Endothelial cell of umbilical vein (primary cell): ENCODE data around the gene SIGLEC15. TPM values are rescaled to one million over a fixed set of nuclear protein-coding genes. Genes with fewer than 3 reads are reported as not detected.

ENCODE experiments used
- BruUV-seq: library from RNA; stranded (reverse); fragments of 400-500 nt; replicated peaks from 2 replicates; lab custom pipeline; 2021; lab: Mats Ljungman, UMichigan
- CTCF ChIA-PET: fragments of 300-600, 350-600 bp; sonication (Branson Sonifier 250); formaldehyde crosslinking; loops from one replicate; lab custom pipeline; 2021; ENCODE audit warnings: antibody characterized with exemption, inconsistent platforms; lab: Charles Lee
- POLR2A ChIA-PET: fragments of 300-600, 350-600 bp; sonication (Branson Sonifier 250); formaldehyde crosslinking; loops from one replicate; lab custom pipeline; 2021; ENCODE audit warnings: antibody characterized with exemption, inconsistent platforms; lab: Charles Lee
- DNase-seq: peaks from one replicate; pipeline ENCODE4 v3.0.0-alpha.2; 2011; ENCODE audit warnings: low read depth, low spot score
- FAIRE-seq: peaks from 2 replicates; lab custom pipeline; 2011; peaks lifted over from hg19 to GRCh38; lab: Jason Lieb, UNC
- H2AFZ ChIP-seq: 2 replicates; pipeline ENCODE4 v1.6.0; 2012; ENCODE audit warnings: low read depth, low read length, control low read depth, inconsistent platforms
- H3K27ac ChIP-seq: 2 replicates; pipeline ENCODE4 v1.5.1; 2011; ENCODE audit warnings: low read depth, mild to moderate bottlenecking, control low read depth, low read length, moderate library complexity; ENCODE audit not compliant: insufficient read depth
- H3K27me3 ChIP-seq, 2 experiments: 2 replicates each; pipeline versions ENCODE4 v1.6.0 to v1.6.1; 2011; ENCODE audit warnings: low read length in 2 of 2, mixed read lengths in 1 of 2; ENCODE audit not compliant: control insufficient read depth in 2 of 2, insufficient read depth in 2 of 2
- H3K36me3 ChIP-seq, 2 experiments: 2 replicates in 1 of 2; 3 replicates in 1 of 2; pipeline ENCODE4 v1.5.1; 2011; ENCODE audit warnings: low read length in 2 of 2, mild to moderate bottlenecking in 1 of 2, moderate library complexity in 1 of 2; ENCODE audit not compliant: control insufficient read depth in 2 of 2, insufficient read depth in 2 of 2; ENCODE audit errors: extremely low read depth in 1 of 2
- H3K4me1 ChIP-seq: 3 replicates; pipeline ENCODE4 v1.5.1; 2011; ENCODE audit warnings: mild to moderate bottlenecking, low read length; ENCODE audit not compliant: control insufficient read depth, insufficient read depth; ENCODE audit errors: extremely low read depth
- H3K4me2 ChIP-seq: 2 replicates; pipeline ENCODE4 v1.6.1; 2011; ENCODE audit warnings: low read length, control low read depth, mixed read lengths; ENCODE audit not compliant: insufficient read depth
- H3K4me3 ChIP-seq, 3 experiments: fragments of 200-600 bp in 1 of 3; sonication (generic), shearing (Covaris generic) in 1 of 3; replicated peaks in 1 of 3; 2 replicates each; pipeline ENCODE4 v1.5.1; 2011 to 2016; ENCODE audit warnings: control low read depth in 3 of 3, low read length in 3 of 3, mild to moderate bottlenecking in 2 of 3, inconsistent platforms in 1 of 3, low read depth in 1 of 3, moderate library complexity in 1 of 3; ENCODE audit not compliant: insufficient read depth in 1 of 3
- H3K79me2 ChIP-seq: 2 replicates; pipeline ENCODE4 v1.6.0; 2012; ENCODE audit warnings: low read length, inconsistent platforms; ENCODE audit not compliant: control insufficient read depth, insufficient read depth
- H3K9ac ChIP-seq: replicated peaks from 2 replicates; pipeline ENCODE3; 2011; ENCODE audit warnings: low read length, control low read depth; ENCODE audit not compliant: insufficient read depth; ENCODE audit errors: extremely low read depth
- H3K9me1 ChIP-seq: replicated peaks from 3 replicates; pipeline ENCODE4 v1.6.0; 2011; ENCODE audit warnings: mild to moderate bottlenecking, low read length; ENCODE audit not compliant: control insufficient read depth, insufficient read depth; ENCODE audit errors: extremely low read depth
- H3K9me3 ChIP-seq: replicated peaks from 2 replicates; pipeline ENCODE4 v1.5.1; 2012; ENCODE audit warnings: low read length, inconsistent platforms; ENCODE audit not compliant: control insufficient read depth, insufficient read depth
- H4K20me1 ChIP-seq: replicated peaks from 2 replicates; pipeline ENCODE3; 2011; ENCODE audit warnings: mild to moderate bottlenecking, low read length; ENCODE audit not compliant: control insufficient read depth, insufficient read depth; ENCODE audit errors: extremely low read depth
- EZH2 ChIP-seq: IDR thresholded peaks from 2 replicates; pipeline ENCODE4 v1.6.1; 2012; ENCODE audit warnings: borderline replicate concordance, low read depth, mild to moderate bottlenecking, moderate library complexity, low read length, inconsistent platforms; ENCODE audit not compliant: severe bottlenecking
- FOS ChIP-seq: IDR thresholded peaks from 2 replicates; pipeline ENCODE4 v1.6.1; 2011; ENCODE audit warnings: mild to moderate bottlenecking, low read length, moderate library complexity, borderline replicate concordance; ENCODE audit not compliant: insufficient read depth
- GATA2 ChIP-seq: IDR thresholded peaks from 2 replicates; pipeline ENCODE4 v1.7.0; 2011; ENCODE audit warnings: low read depth, mild to moderate bottlenecking, moderate library complexity, mixed read lengths, low read length; ENCODE audit not compliant: insufficient read length, insufficient read depth
- JUN ChIP-seq: IDR thresholded peaks from 2 replicates; pipeline ENCODE4 v1.6.1; 2011; ENCODE audit warnings: borderline replicate concordance, low read depth; ENCODE audit not compliant: insufficient read length, insufficient read depth
- MYC ChIP-seq: IDR thresholded peaks from one replicate; pipeline ENCODE4 v1.6.1; 2011; ENCODE audit warnings: mild to moderate bottlenecking, low read depth, low read length
- POLR2A ChIP-seq: IDR thresholded peaks from 2 replicates; pipeline ENCODE4 v1.6.1; 2012; ENCODE audit warnings: low read depth, mild to moderate bottlenecking, control low read depth, low read length
- POLR2AphosphoS5 ChIP-seq: IDR thresholded peaks from 2 replicates; pipeline ENCODE4 v1.6.1; 2012; ENCODE audit warnings: low read depth, mild to moderate bottlenecking, control low read depth, low read length, moderate library complexity; ENCODE audit not compliant: insufficient read depth
- dilution Hi-C: fragments of 300-500 bp; cut with MboI; formaldehyde crosslinking; loops from one replicate; pipeline ENCODE4 v1.15.0; 2019; ENCODE audit warnings: low sequenced_read_pairs; ENCODE audit not compliant: extremely low pct_ligation_motif_present
- intact Hi-C: fragments of 100-400 bp; cut with micrococcal nuclease; formaldehyde crosslinking; loops from one replicate; pipeline ENCODE4 v1.10.0; 2022
- polyA plus RNA-seq, 4 experiments: library from polyadenylated mRNA; depleted of rRNA in 3 of 4; stranded (reverse) in 3 of 4; unstranded in 1 of 4; fragments of >200 nt; gene quantifications; 2 replicates each; pipeline versions ENCODE4 v1.2.1 to v1.2.3, GENCODE V29; 2011 to 2012; ENCODE audit warnings: missing spikeins in 1 of 4
- total RNA-seq: library from RNA; stranded (reverse); gene quantifications from 2 replicates; pipeline ENCODE4 v1.2.3, GENCODE V29; 2021
- TF ChIP-seq, protein P1 (sequence below), 2 donors: IDR thresholded peaks; 1 replicate in 1 of 2; 2 replicates in 1 of 2; pipeline ENCODE4 v1.5.1; 2011; ENCODE audit warnings: low read length in 2 of 2, mild to moderate bottlenecking in 2 of 2, moderate library complexity in 2 of 2, control low read depth in 1 of 2, inconsistent platforms in 1 of 2, low read depth in 1 of 2; ENCODE audit not compliant: insufficient read depth in 1 of 2; ENCODE audit errors: extremely low read depth in 1 of 2
- TF ChIP-seq, protein P2 (sequence below): IDR thresholded peaks from 2 replicates; pipeline ENCODE4 v1.6.1; 2011; ENCODE audit not compliant: insufficient read depth, insufficient read length

The SIGLEC15 gene
- total and polyA plus RNA-seq, 2 donors (not counting 3 experiments of a cell fraction or from before 2014, with no cell fraction given): not detected

DNA sequence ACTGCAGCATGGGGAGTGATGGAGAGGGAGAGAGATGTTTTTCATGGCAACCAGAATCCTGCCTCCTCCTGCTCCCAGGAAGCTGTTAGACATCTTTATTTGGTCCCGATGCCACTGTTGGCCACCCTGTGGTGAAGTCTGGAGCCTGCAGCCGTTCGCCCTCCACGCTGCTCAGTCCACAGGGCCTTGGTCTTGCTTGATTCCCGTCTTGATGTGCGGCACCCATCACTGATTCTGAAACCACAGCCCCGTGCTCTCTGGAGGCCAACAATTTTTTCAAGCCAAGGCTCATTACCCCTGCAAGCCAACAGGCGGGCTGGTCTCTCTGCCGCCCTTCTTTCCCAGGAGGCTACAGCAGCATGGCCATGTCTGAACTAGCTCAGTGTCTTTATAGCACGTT lies 24.5 kb downstream of the SIGLEC15 start:
- Histone ChIP-seq H3K9ac (no peak overlapping the region), H3K36me3 (peaks cover 0 to 18% of the 10 kb centered on the region in 2 experiments), H3K9me3 (no peaks in the 10 kb centered on the region), H3K4me3 (no peak overlapping the region), H3K4me1 (no peaks in the 10 kb centered on the region), H3K27ac (no peak overlapping the region), H3K27me3 (no peaks in the 10 kb centered on the region), H3K9me1 (no peaks in the 10 kb centered on the region), H3K4me2 (no peak overlapping the region), H3K79me2 (no peaks in the 10 kb centered on the region), H2AFZ (no peak overlapping the region), H4K20me1 (no peaks in the 10 kb centered on the region)
- TF ChIP-seq, protein P1, sequence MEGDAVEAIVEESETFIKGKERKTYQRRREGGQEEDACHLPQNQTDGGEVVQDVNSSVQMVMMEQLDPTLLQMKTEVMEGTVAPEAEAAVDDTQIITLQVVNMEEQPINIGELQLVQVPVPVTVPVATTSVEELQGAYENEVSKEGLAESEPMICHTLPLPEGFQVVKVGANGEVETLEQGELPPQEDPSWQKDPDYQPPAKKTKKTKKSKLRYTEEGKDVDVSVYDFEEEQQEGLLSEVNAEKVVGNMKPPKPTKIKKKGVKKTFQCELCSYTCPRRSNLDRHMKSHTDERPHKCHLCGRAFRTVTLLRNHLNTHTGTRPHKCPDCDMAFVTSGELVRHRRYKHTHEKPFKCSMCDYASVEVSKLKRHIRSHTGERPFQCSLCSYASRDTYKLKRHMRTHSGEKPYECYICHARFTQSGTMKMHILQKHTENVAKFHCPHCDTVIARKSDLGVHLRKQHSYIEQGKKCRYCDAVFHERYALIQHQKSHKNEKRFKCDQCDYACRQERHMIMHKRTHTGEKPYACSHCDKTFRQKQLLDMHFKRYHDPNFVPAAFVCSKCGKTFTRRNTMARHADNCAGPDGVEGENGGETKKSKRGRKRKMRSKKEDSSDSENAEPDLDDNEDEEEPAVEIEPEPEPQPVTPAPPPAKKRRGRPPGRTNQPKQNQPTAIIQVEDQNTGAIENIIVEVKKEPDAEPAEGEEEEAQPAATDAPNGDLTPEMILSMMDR (IDR thresholded peaks at IDR 0.05; ENCODE audit: extremely low read depth in 1 of 2, insufficient read depth in 1 of 2, low read depth in 1 of 2, low read length in 2 of 2): peak; percentile 8 to 20
- no peak for TF ChIP-seq MYC
- TF ChIP-seq, protein P2, sequence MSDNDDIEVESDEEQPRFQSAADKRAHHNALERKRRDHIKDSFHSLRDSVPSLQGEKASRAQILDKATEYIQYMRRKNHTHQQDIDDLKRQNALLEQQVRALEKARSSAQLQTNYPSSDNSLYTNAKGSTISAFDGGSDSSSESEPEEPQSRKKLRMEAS: no peak
- ChIA-PET POLR2A (no interaction called here), CTCF (interaction anchor here (0.7 to 2.1 kb wide), 7 partner anchors 10 to 162 kb away, joined by 3 to 14 read pairs (median 4); no protein-coding TSS in a partner anchor)
- dilution Hi-C loops: no loop called here
- intact Hi-C loops: no loop called here
- FAIRE-seq: no peak
- no peak for DNase-seq
- no TSS peak for BruUV-seq

DNA sequence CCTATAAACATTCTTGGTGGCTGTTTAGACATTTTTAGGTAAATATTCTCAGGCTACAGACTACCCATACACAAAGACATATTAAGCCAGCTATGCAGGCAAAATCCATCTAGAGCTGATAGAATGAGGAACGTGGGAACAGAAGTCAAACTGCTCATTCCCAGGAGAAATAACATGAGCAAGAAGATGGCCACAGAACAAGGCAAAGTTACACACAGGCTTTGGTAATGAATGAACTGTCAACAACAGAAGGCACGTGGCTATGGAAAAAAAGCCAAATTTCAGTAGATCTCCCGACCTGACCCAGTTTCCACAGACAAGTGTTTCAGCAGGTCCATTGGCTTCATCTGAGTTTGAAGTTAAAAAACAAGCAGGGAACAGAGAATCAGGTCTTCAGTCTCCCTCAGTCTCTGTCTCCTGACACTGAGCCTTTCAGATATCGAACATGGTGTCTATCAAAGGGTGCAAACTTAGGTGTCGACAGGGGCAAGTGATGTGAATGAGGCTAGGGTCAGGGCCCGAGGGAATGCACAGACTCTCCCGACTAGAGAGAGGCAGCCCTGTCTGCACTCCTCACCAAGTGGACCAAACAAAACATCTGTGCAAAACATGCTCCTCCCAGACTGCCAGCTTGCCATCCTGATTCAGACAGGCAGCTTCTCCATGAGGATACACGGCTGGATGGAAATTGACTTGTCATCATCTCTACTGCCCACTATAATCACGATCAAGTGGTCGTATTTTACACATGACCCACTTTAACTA lies 25.9 kb downstream of the SIGLEC15 start:
- Histone ChIP-seq H3K4me1 (no peaks in the 10 kb centered on the region), H3K4me3 (no peak overlapping the region), H3K27ac (no peak overlapping the region), H3K27me3 (no peaks in the 10 kb centered on the region), H3K9ac (no peak overlapping the region), H3K4me2 (no peak overlapping the region), H3K36me3 (peaks cover 0 to 18% of the 10 kb centered on the region in 2 experiments), H3K79me2 (no peaks in the 10 kb centered on the region), H3K9me1 (no peaks in the 10 kb centered on the region), H2AFZ (no peak overlapping the region), H4K20me1 (no peaks in the 10 kb centered on the region), H3K9me3 (no peaks in the 10 kb centered on the region)
- no peak for DNase-seq
- no TSS peak for BruUV-seq
- FAIRE-seq: no peak
- ChIA-PET POLR2A (no interaction called here), CTCF (interaction anchor here (1.0 to 2.1 kb wide), 6 partner anchors 12 to 187 kb away, joined by 3 to 14 read pairs (median 4); no protein-coding TSS in a partner anchor)
- intact Hi-C loops (no loop called here), dilution Hi-C loops (no loop called here)
- TF ChIP-seq FOS: no peak
- no peak for TF ChIP-seq POLR2A
- TF ChIP-seq, protein P2: no peak
- TF ChIP-seq POLR2AphosphoS5: no peak
- no peak for TF ChIP-seq MYC
- TF ChIP-seq, protein P1 (IDR thresholded peaks at IDR 0.05; ENCODE audit: extremely low read depth in 1 of 2, insufficient read depth in 1 of 2, low read depth in 1 of 2, low read length in 2 of 2): no peak
- no peak for TF ChIP-seq GATA2
- TF ChIP-seq EZH2: no peak
- TF ChIP-seq JUN: no peak
